ENCODE measurements around the gene GAB2.

- TF ChIP-seq CTCF (IDR thresholded peaks at IDR 0.05): no peak
- TF ChIP-seq POLR2A (IDR thresholded peaks at IDR 0.05): no peak
Measured at GRCh38 chr11:78190374-78190773, 227.2 kb downstream of the GAB2 start.
